ENCODE results near the gene C22orf31. TPM values are rescaled to one million over a fixed set of nuclear protein-coding genes. Genes with fewer than 3 reads are reported as not detected.

The C22orf31 gene
- total RNA-seq, 2 donors from 2014 or later = not detected

DNA sequence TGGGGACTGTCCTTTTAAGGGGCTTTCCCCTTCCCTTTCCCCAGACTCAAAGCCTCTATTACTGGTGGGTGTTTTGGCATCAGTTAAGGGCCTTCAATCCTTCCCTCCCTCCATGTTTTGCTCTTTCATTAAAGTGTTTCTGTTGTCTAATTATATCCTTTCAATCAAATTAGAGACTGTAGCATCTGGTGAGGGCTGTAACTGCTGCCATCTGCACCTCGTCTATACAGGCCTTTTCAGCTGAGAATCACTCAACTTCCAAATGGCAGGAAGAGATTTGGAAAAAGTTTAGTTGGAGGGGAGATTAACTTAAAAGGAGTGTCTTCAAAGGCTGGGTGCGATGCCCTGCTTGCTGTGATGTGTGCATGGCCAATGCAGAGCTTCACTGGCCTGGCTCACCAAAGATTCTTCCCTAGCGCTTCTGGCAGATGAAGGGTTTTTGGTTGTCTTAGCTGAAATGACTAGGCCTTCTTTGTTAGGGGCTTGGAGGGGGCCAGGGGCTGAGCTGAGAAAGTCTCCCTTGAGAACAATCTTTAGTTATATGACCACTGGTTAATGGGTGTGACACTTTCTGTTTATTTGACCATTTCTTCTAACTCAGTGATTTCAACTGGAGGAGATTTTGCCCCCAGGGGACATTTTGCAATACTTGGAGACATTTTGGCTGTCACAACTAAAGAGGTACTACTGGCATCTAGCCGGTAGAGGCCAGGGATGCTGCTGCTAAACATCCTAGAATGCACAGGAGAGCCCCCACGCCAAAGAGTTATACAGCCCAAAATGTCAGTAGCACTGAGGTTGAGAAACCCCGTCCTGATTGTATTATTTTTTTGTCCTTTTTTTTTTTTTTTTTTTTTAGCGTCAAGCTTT lies 18.7 kb upstream of the C22orf31 start:
- H3K27ac ChIP-seq = no peak overlapping the region
- TF ChIP-seq, protein P1, sequence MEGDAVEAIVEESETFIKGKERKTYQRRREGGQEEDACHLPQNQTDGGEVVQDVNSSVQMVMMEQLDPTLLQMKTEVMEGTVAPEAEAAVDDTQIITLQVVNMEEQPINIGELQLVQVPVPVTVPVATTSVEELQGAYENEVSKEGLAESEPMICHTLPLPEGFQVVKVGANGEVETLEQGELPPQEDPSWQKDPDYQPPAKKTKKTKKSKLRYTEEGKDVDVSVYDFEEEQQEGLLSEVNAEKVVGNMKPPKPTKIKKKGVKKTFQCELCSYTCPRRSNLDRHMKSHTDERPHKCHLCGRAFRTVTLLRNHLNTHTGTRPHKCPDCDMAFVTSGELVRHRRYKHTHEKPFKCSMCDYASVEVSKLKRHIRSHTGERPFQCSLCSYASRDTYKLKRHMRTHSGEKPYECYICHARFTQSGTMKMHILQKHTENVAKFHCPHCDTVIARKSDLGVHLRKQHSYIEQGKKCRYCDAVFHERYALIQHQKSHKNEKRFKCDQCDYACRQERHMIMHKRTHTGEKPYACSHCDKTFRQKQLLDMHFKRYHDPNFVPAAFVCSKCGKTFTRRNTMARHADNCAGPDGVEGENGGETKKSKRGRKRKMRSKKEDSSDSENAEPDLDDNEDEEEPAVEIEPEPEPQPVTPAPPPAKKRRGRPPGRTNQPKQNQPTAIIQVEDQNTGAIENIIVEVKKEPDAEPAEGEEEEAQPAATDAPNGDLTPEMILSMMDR (IDR thresholded peaks at IDR 0.05) = no peak
- no peak for TF ChIP-seq POLR2A (IDR thresholded peaks at IDR 0.05)
- intact Hi-C loops (cut with DNase I) = no loop called here
- H3K9me3 ChIP-seq = no peaks in the 10 kb centered on the region
- H3K4me3 ChIP-seq = no peak overlapping the region
- no peak for ATAC-seq
- no peaks in the 10 kb centered on the region for H3K27me3 ChIP-seq
- WGBS, 2 donors = 92 to 95% methylated on average over 7 of the region's 7 CpGs
- H3K4me1 ChIP-seq = peaks cover 5% of the 10 kb centered on the region
- H3K36me3 ChIP-seq (replicated peaks in 1 of 2; ENCODE audit: insufficient read depth in 1 of 2, low read depth in 2 of 2) = no peaks in the 10 kb centered on the region
- DNase-seq = peak in 1 of 4 donors; percentile 17

DNA sequence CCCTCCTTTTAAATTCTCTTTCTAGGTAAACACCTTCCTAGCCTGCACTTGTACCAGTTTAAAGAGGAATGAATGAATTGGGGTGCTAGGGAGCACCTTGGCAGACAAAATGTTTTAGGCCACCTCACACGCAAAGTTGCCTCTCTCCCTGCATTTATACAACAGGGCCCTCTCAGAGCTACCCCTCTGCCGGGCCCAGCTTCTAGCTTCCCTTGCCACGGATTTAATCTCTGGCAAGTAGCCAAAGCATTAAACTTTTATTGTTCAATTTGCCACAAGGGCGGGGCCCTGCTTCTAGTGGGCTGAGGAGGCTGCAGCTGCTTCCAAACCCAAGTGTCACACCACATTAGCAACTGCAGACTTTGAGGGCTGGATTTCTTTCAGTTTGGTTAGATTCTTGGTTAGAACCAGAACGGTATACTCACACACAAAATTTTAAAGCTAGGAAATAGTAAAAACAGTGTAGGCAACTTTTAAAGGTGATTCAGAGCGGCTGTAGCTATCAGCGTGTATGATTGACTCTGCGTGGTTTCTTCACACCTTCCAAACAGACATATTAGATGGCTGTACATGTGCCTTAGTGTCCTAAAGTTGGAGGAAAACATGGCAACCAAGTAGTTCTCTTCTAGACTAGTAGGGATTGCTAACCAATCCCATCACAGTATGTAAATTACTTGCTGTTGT lies 17.7 kb upstream of the C22orf31 start:
- no peak for TF ChIP-seq POLR2A (IDR thresholded peaks at IDR 0.05)
- TF ChIP-seq, protein P1 (IDR thresholded peaks at IDR 0.05) = no peak
- intact Hi-C loops (cut with DNase I) = no loop called here
- DNase-seq (peak in 1 of 4 donors; percentile 34), ATAC-seq (no peak)
- H3K27ac ChIP-seq = no peak overlapping the region
- H3K27me3 ChIP-seq = no peaks in the 10 kb centered on the region
- no peaks in the 10 kb centered on the region for H3K36me3 ChIP-seq (replicated peaks in 1 of 2; ENCODE audit: insufficient read depth in 1 of 2, low read depth in 2 of 2)
- WGBS, 2 donors = 65 to 75% methylated on average over 8 of the region's 8 CpGs
- no peak overlapping the region for H3K4me3 ChIP-seq
- peaks cover 5% of the 10 kb centered on the region for H3K4me1 ChIP-seq
- no peaks in the 10 kb centered on the region for H3K9me3 ChIP-seq

DNA sequence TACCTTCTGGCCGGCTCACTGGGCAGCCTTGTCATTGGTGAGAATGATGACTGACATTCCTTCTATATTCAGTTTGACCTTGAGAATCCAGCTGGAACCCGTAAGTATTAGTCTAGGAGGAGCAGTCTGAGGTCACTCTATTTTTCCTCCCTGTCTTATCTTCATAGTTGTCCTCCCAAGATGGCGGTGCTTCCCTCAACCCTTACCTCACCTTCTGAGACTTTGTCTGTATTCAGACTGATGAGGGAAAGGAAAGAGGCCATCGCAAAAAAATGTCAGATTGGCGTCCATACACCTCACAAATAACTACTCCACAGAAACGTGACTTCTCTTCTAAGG lies 17.2 kb upstream of the C22orf31 start:
- DNase-seq (no peak), ATAC-seq (no peak)
- no peaks in the 10 kb centered on the region for H3K27me3 ChIP-seq
- WGBS, 2 donors = 66 to 73% methylated on average over 6 of the region's 6 CpGs
- H3K36me3 ChIP-seq (replicated peaks in 1 of 2; ENCODE audit: insufficient read depth in 1 of 2, low read depth in 2 of 2) = no peaks in the 10 kb centered on the region
- H3K4me1 ChIP-seq = peaks cover 10% of the 10 kb centered on the region
- H3K4me3 ChIP-seq = no peak overlapping the region
- TF ChIP-seq POLR2A (IDR thresholded peaks at IDR 0.05) = no peak
- TF ChIP-seq, protein P1 (IDR thresholded peaks at IDR 0.05) = no peak
- H3K9me3 ChIP-seq = no peaks in the 10 kb centered on the region
- H3K27ac ChIP-seq = no peak overlapping the region
- intact Hi-C loops (cut with DNase I) = no loop called here

DNA sequence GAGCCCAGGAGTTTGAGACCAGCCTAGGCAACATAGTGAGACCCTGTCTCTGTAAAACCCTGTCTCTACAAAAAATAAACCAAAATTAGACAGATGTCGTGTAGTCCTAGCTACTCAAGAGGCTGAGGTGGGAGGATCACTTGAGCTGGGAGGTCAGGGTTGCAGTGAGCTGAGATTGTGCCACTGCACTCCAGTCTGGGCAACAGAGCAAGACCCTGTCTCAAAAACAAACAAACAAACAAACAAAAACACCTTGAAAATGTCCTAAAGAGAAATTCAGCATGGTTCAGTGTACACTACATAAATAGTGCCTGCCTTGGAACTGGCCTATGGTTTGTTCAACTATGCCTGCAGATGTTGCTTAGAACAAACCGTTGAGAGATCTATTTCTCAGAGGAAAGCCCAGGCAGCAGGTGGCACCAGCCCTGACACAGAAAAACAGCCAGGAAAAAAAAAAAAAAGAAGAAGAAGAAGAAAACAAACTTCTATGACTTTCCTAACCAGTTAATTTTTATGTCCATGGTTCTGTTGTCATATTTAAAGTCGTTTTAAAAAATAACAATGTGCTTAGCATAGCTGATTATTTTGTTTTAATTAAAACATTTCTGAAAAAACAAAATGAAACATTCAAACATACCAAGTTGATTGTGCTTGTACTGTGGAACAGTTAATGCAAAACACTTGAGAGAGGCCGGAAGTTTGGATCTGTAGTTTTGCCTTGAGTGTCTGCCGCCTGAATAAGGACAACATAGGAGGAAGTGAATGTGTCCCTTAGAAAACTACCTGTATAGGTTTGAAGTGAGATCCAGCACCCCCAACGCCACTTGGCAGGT lies 16.6 kb upstream of the C22orf31 start:
- intact Hi-C loops (cut with DNase I) = no loop called here
- Histone ChIP-seq H3K4me3 (no peak overlapping the region), H3K4me1 (peaks cover 16% of the 10 kb centered on the region), H3K27ac (no peak overlapping the region), H3K36me3 (replicated peaks in 1 of 2; ENCODE audit: insufficient read depth in 1 of 2, low read depth in 2 of 2) (no peaks in the 10 kb centered on the region), H3K27me3 (no peaks in the 10 kb centered on the region), H3K9me3 (no peaks in the 10 kb centered on the region)
- DNase-seq (no peak), ATAC-seq (no peak)
- TF ChIP-seq POLR2A (IDR thresholded peaks at IDR 0.05) = no peak
- TF ChIP-seq, protein P1 (IDR thresholded peaks at IDR 0.05) = no peak
- WGBS, 2 donors = 77 to 88% methylated on average over 6 of the region's 6 CpGs
